Measurements from ENCODE around the gene MYO5A. TPM values are rescaled to one million over a fixed set of nuclear protein-coding genes. Genes with fewer than 3 reads are reported as not detected.
A peak's percentile ranks its signal among the peaks of the same experiment; 100 is the strongest.
"Not testable (repeated sequence)": the region's sequence is repeated elsewhere in the genome, so short reads cannot be mapped to it uniquely, and the experiment has no call there.

Gene MYO5A
- total RNA-seq, 1 donor from 2014 or later = 7.4 TPM

GRCh38 chr15:52290800-52291199, 237.9 kb downstream of the MYO5A start:
- no peak for DNase-seq
- no peak for ATAC-seq (ENCODE audit: poor library complexity)
- intact Hi-C loops (cut with DNase I) = no loop called here

GRCh38 chr15:52290329-52290728, 238.4 kb downstream of the MYO5A start:
- intact Hi-C loops (cut with DNase I) = no loop called here
- no peak for ATAC-seq (ENCODE audit: poor library complexity)
- DNase-seq = no peak

GRCh38 chr15:52289629-52290081, 239.0 kb downstream of the MYO5A start:
- peak; percentile 29 for ATAC-seq (ENCODE audit: poor library complexity)
- no peak for DNase-seq
- intact Hi-C loops (cut with DNase I) = no loop called here

GRCh38 chr15:52288986-52289385, 239.7 kb downstream of the MYO5A start:
- no peak for ATAC-seq (ENCODE audit: poor library complexity)
- intact Hi-C loops (cut with DNase I) = no loop called here
- no peak for DNase-seq

GRCh38 chr15:52288051-52288942, 240.4 kb downstream of the MYO5A start:
- ATAC-seq (ENCODE audit: poor library complexity) (peak; percentile 45), DNase-seq (no peak)
- intact Hi-C loops (cut with DNase I) = no loop called here

GRCh38 chr15:52287114-52287513, 241.6 kb downstream of the MYO5A start:
- DNase-seq (no peak), ATAC-seq (ENCODE audit: poor library complexity) (no peak)
- intact Hi-C loops (cut with DNase I) = no loop called here

- ATAC-seq (ENCODE audit: poor library complexity); intact Hi-C loops (cut with DNase I); DNase-seq: not testable (repeated sequence)
Observed at GRCh38 chr15:52285941-52286340, 242.7 kb downstream of the MYO5A start.

GRCh38 chr15:52284164-52284563, 244.5 kb downstream of the MYO5A start:
- DNase-seq = no peak
- ATAC-seq (ENCODE audit: poor library complexity) = no peak
- intact Hi-C loops (cut with DNase I) = no loop called here

- no peak for DNase-seq
- intact Hi-C loops (cut with DNase I) = no loop called here
- no peak for ATAC-seq (ENCODE audit: poor library complexity)
Observed at GRCh38 chr15:52283281-52283680, 245.4 kb downstream of the MYO5A start.

GRCh38 chr15:52282418-52282817, 246.3 kb downstream of the MYO5A start:
- ATAC-seq (ENCODE audit: poor library complexity) = no peak
- DNase-seq = no peak
- intact Hi-C loops (cut with DNase I) = no loop called here

- peak; percentile 93 for ATAC-seq (ENCODE audit: poor library complexity)
- intact Hi-C loops (cut with DNase I) = no loop called here
- DNase-seq = peak; percentile 76
Observed at GRCh38 chr15:52281085-52282035, 247.3 kb downstream of the MYO5A start.

GRCh38 chr15:52280326-52281084, 248.2 kb downstream of the MYO5A start:
- intact Hi-C loops (cut with DNase I) = no loop called here
- DNase-seq (no peak), ATAC-seq (ENCODE audit: poor library complexity) (peak; percentile 51)

GRCh38 chr15:52278636-52279367, 249.9 kb downstream of the MYO5A start:
- no peak for ATAC-seq (ENCODE audit: poor library complexity)
- intact Hi-C loops (cut with DNase I) = no loop called here

GRCh38 chr15:52278135-52278534, 250.5 kb downstream of the MYO5A start:
- no peak for DNase-seq

More at GRCh38 chr15:52278636-52279367, 249.9 kb downstream of the MYO5A start:
- DNase-seq = no peak

GRCh38 chr15:52277575-52277974, 251.1 kb downstream of the MYO5A start:
- ATAC-seq (ENCODE audit: poor library complexity) (no peak), DNase-seq (no peak)
- intact Hi-C loops (cut with DNase I) = no loop called here

More at GRCh38 chr15:52278135-52278534, 250.5 kb downstream of the MYO5A start:
- intact Hi-C loops (cut with DNase I) = no loop called here
- no peak for ATAC-seq (ENCODE audit: poor library complexity)

GRCh38 chr15:52276256-52276770, 252.4 kb downstream of the MYO5A start:
- intact Hi-C loops (cut with DNase I) = no loop called here
- ATAC-seq (ENCODE audit: poor library complexity) (no peak), DNase-seq (no peak)

- intact Hi-C loops (cut with DNase I) = no loop called here
- ATAC-seq (ENCODE audit: poor library complexity) = no peak
- no peak for DNase-seq
Observed at GRCh38 chr15:52263563-52264282, 265.0 kb downstream of the MYO5A start.
